Choroid plexus epithelial cell (primary cell): ENCODE data around the gene DTD1.

ENCODE experiments used
- DNase-seq: peaks from one replicate; pipeline ENCODE4 v3.0.0-alpha.2; 2010; ENCODE audit warnings: low read depth
- H3K4me3 ChIP-seq: 2 replicates; pipeline ENCODE4 v1.5.1; 2011; ENCODE audit warnings: low read depth, mild to moderate bottlenecking, control low read depth, low read length, moderate library complexity
- TF ChIP-seq, protein P1 (sequence below): conservative IDR thresholded peaks from 2 replicates; pipeline ENCODE4 v1.5.1; 2011; ENCODE audit warnings: low read depth, mild to moderate bottlenecking, control low read depth, inconsistent platforms, low read length, moderate library complexity

Gene DTD1

DNA sequence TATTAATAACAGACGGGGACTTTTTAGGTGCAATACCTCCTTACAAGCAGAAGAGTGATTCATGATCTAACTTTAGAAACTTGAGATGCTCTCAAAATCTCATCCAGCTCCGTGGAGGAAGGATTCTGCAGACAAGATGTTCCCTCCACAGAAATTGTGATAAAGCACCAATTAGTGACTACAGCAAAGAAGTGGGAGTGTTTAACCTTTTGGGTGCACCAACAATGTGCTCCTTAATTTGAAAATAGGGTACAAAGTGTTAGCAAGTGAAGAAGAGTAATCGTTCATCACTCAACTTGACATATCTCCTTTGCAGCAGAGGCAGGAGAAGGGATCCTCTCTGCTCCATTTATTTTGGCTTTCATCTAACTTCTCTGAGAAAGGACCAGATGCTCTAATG, 202.9 kb downstream of the DTD1 start:
- DNase-seq: no peak
- H3K4me3 ChIP-seq: no peak overlapping the region
- TF ChIP-seq, protein P1, sequence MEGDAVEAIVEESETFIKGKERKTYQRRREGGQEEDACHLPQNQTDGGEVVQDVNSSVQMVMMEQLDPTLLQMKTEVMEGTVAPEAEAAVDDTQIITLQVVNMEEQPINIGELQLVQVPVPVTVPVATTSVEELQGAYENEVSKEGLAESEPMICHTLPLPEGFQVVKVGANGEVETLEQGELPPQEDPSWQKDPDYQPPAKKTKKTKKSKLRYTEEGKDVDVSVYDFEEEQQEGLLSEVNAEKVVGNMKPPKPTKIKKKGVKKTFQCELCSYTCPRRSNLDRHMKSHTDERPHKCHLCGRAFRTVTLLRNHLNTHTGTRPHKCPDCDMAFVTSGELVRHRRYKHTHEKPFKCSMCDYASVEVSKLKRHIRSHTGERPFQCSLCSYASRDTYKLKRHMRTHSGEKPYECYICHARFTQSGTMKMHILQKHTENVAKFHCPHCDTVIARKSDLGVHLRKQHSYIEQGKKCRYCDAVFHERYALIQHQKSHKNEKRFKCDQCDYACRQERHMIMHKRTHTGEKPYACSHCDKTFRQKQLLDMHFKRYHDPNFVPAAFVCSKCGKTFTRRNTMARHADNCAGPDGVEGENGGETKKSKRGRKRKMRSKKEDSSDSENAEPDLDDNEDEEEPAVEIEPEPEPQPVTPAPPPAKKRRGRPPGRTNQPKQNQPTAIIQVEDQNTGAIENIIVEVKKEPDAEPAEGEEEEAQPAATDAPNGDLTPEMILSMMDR: no peak

DNA sequence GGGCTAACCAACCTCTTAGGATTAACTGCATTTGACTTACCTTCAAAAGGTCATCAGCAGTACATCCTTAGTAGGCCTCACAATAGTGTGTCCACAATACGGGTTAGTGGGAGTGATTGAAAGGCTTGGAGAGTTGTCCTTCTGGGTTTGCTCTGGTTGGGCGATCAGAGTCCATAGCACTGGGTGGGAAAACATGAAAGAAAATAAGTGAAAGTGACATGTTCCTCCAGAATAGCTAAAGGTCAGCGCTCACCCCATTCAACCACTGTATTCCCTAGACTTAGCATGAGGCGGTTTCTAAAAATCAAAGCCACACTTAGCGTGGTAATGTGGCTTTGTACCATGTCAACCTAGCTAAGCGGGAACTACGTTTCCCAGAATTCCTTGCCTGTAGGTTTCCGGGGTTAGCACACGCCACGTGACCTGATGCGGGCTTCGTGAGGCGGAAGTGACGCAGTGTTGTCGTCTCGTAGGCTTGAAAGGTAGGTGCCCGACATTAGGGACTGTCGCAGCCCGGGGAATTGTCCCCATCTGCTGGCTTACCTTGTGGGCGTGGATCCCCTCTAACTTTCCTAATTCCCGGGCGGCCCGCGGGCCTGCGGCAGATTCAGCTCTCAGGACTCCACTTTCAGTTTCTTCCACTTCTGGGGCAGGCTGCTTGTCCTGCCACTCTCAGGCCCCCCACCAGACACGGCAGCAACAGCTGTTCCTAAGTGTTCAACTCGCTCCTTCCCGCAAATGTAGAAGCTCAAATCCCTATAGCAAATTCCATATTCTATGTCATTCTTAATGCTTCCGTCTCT, 206.0 kb downstream of the DTD1 start:
- H3K4me3 ChIP-seq: peak overlapping the region; percentile 74
- peak; percentile 92 for DNase-seq
- TF ChIP-seq, protein P1: no peak

DNA sequence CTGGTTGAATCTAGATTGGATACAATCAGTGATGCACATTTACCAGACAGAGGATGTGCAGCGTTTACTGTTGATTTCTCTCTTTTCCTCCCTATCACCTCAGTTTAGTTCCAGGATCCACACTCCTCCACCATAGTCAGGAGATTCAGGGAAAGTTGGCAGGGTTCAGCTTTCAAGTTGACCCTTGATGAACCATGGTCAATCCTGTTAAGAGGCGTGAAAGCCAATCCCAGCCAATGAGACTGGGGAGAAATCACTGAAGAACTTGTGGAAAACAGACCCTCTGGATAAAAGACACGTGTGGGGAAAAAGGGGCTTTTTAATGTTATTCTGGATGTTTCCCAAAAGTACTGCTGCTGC, 206.6 kb downstream of the DTD1 start:
- peak overlapping the region; percentile 74 for H3K4me3 ChIP-seq
- TF ChIP-seq, protein P1: no peak
- no peak for DNase-seq

DNA sequence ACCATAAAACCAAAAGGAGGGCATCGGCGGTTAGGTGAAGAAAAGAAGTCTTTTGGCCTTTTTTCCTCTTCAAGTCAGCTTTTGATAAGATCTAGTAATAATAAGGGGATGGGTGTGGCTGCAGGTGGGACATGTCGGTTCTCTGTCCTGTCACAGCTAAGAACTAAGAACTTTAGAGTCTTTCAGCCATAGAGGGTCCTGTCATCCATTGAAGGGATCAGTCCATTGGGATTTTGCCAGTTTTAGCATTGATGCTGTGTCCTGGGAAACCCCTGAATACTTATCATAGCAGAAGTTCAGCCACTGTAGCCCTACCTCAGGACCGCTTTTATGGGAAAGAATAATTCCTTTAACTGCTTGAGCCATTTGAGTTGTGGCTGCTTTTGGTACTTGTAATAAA, 207.5 kb downstream of the DTD1 start:
- TF ChIP-seq, protein P1: no peak
- H3K4me3 ChIP-seq: no peak overlapping the region
- DNase-seq: no peak

DNA sequence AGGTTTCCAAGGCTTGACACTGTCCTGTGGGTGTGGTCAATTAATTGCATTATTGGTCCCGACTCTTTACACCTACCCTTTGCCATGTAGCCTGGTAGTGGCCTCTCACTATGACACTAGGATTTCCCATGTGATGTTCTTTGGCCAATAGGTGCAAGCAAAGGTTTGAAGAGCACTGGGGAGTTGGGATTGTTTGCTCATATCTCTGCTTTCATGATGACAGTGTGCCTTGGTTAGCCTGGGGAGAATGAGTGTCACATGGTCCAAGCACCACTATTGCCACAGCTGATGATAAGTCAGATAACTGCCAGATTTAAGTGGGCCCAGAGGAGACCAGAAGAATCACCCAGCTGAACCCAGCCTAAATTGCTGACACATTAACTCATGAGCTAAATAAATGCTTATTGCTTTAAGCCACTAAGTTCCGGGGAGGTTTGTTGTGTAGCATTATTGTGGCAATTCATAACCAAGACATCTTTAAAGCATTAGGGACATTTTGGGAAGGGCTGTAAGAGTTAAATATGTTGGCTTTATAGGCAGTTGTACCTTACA, 208.5 kb downstream of the DTD1 start:
- TF ChIP-seq, protein P1: no peak
- DNase-seq: no peak
- H3K4me3 ChIP-seq: no peak overlapping the region

DNA sequence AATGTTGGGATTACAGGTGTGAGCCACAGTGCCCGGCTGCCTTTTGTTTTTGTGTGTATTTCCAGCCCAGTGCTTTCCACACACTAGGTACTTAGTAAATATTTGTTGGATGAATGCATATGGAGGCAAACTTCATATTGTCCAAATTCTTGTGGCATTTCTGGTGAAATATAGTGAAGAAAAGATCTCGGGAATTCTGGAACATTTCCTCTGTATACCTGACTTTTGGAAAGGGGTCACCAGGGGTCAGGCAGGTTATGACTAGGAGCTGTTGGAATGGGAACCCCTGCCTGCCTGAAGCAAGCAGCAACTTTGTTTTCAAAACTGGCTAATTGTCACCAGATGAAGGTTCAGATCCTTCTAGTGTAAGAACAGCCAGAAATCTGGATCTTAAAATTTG, 213.7 kb downstream of the DTD1 start:
- no peak overlapping the region for H3K4me3 ChIP-seq
- TF ChIP-seq, protein P1: no peak
- DNase-seq: no peak
